Measurements from ENCODE around the gene SPSB2.

The SPSB2 gene

GRCh38 chr12:6837370-6838060 is 35.6 kb downstream of the SPSB2 start:
- TF ChIP-seq, protein P1, sequence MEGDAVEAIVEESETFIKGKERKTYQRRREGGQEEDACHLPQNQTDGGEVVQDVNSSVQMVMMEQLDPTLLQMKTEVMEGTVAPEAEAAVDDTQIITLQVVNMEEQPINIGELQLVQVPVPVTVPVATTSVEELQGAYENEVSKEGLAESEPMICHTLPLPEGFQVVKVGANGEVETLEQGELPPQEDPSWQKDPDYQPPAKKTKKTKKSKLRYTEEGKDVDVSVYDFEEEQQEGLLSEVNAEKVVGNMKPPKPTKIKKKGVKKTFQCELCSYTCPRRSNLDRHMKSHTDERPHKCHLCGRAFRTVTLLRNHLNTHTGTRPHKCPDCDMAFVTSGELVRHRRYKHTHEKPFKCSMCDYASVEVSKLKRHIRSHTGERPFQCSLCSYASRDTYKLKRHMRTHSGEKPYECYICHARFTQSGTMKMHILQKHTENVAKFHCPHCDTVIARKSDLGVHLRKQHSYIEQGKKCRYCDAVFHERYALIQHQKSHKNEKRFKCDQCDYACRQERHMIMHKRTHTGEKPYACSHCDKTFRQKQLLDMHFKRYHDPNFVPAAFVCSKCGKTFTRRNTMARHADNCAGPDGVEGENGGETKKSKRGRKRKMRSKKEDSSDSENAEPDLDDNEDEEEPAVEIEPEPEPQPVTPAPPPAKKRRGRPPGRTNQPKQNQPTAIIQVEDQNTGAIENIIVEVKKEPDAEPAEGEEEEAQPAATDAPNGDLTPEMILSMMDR (IDR thresholded peaks at IDR 0.05; ENCODE audit: poor library complexity, severe bottlenecking): no peak
- Histone ChIP-seq H3K27ac (ENCODE audit: poor library complexity, severe bottlenecking) (no peak overlapping the region), H3K9me3 (ENCODE audit: severe bottlenecking) (no peaks in the 10 kb centered on the region), H3K4me1 (ENCODE audit: insufficient read depth, poor library complexity, severe bottlenecking) (no peaks in the 10 kb centered on the region), H3K36me3 (ENCODE audit: low read depth) (peaks cover 56% of the 10 kb centered on the region), H3K4me3 (ENCODE audit: severe bottlenecking) (no peak overlapping the region), H3K27me3 (ENCODE audit: insufficient read depth, poor library complexity, severe bottlenecking) (no peaks in the 10 kb centered on the region)
- ATAC-seq (ENCODE audit: low read depth) (no peak), DNase-seq (ENCODE audit: low spot score) (no peak)

DNA sequence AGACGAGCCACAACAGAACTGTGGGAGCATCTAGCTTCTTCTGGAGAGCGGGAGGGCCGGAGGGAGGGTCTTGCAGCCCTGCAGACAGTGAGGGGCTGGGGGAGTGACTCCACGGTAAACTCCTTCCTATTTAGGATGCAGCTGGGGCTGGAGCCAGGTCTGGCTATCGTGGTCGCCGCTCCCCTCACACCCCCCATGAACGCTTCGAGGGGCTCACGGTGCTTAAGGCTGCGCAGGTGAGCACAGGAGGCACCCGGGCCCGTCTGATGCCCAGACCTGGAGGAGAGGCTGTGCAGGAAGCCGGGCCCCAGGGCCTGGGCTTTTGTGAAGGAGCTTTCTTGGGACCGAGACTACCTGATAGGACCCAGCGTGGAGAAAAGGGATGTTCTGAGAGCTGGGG is 36.3 kb downstream of the SPSB2 start:
- H3K9me3 ChIP-seq (ENCODE audit: severe bottlenecking): no peaks in the 10 kb centered on the region
- H3K27me3 ChIP-seq (ENCODE audit: insufficient read depth, poor library complexity, severe bottlenecking): no peaks in the 10 kb centered on the region
- H3K4me1 ChIP-seq (ENCODE audit: insufficient read depth, poor library complexity, severe bottlenecking): no peaks in the 10 kb centered on the region
- peaks cover 62% of the 10 kb centered on the region for H3K36me3 ChIP-seq (ENCODE audit: low read depth)
- ATAC-seq (ENCODE audit: low read depth): no peak
- TF ChIP-seq, protein P1 (IDR thresholded peaks at IDR 0.05; ENCODE audit: poor library complexity, severe bottlenecking): no peak
- no peak overlapping the region for H3K4me3 ChIP-seq (ENCODE audit: severe bottlenecking)
- H3K27ac ChIP-seq (ENCODE audit: poor library complexity, severe bottlenecking): no peak overlapping the region
- no peak for DNase-seq (ENCODE audit: low spot score)

DNA sequence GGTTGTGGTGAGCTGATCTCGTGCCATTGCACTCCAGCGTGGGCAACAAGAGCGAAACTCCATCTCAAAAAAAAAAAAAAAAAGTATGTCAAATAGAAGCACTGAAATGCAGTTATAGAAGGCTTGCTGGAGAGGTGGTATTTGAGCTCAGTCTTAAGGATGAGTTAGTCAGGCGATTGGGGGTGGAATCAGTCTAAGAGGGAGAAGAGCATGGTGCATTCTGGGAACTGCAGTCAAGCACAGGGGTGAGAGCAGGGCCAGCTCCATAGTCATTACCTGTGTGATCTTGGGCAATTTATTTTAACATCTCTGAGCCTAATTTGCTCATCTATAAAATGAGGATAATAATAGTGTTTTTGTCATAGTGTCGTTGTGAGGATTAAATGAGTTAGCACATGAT is 38.2 kb downstream of the SPSB2 start:
- DNase-seq (ENCODE audit: low spot score) (no peak), ATAC-seq (ENCODE audit: low read depth) (no peak)
- Histone ChIP-seq H3K36me3 (ENCODE audit: low read depth) (peaks cover 78% of the 10 kb centered on the region), H3K9me3 (ENCODE audit: severe bottlenecking) (no peaks in the 10 kb centered on the region), H3K4me1 (ENCODE audit: insufficient read depth, poor library complexity, severe bottlenecking) (no peaks in the 10 kb centered on the region), H3K4me3 (ENCODE audit: severe bottlenecking) (no peak overlapping the region), H3K27ac (ENCODE audit: poor library complexity, severe bottlenecking) (no peak overlapping the region), H3K27me3 (ENCODE audit: insufficient read depth, poor library complexity, severe bottlenecking) (no peaks in the 10 kb centered on the region)
- TF ChIP-seq, protein P1 (IDR thresholded peaks at IDR 0.05; ENCODE audit: poor library complexity, severe bottlenecking): no peak

DNA sequence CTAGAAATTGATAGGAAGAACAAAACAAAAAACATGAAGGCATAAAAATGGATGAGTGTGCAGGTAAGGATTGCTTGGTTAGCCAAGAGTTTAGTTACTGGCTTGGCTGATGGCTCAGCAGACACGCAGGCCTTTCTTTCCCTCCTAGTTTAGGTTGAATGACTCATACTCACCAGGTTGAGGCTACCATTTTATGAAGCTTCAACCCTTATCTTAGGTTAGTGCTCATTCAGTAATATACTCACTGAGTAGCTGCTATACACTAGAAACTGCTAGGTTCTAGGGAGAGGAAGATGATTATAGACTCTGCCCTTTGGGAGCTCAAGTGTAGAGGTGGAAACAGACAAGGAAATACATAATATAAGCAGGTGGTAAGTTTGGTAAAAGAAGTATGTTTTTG is 38.8 kb downstream of the SPSB2 start:
- DNase-seq (ENCODE audit: low spot score) (no peak), ATAC-seq (ENCODE audit: low read depth) (no peak)
- no peaks in the 10 kb centered on the region for H3K4me1 ChIP-seq (ENCODE audit: insufficient read depth, poor library complexity, severe bottlenecking)
- TF ChIP-seq, protein P1 (IDR thresholded peaks at IDR 0.05; ENCODE audit: poor library complexity, severe bottlenecking): no peak
- H3K9me3 ChIP-seq (ENCODE audit: severe bottlenecking): no peaks in the 10 kb centered on the region
- no peaks in the 10 kb centered on the region for H3K27me3 ChIP-seq (ENCODE audit: insufficient read depth, poor library complexity, severe bottlenecking)
- peaks cover 79% of the 10 kb centered on the region for H3K36me3 ChIP-seq (ENCODE audit: low read depth)
- no peak overlapping the region for H3K4me3 ChIP-seq (ENCODE audit: severe bottlenecking)
- no peak overlapping the region for H3K27ac ChIP-seq (ENCODE audit: poor library complexity, severe bottlenecking)

- Histone ChIP-seq H3K27me3 (ENCODE audit: insufficient read depth, poor library complexity, severe bottlenecking) (no peaks in the 10 kb centered on the region), H3K27ac (ENCODE audit: poor library complexity, severe bottlenecking) (no peak overlapping the region), H3K4me1 (ENCODE audit: insufficient read depth, poor library complexity, severe bottlenecking) (no peaks in the 10 kb centered on the region), H3K4me3 (ENCODE audit: severe bottlenecking) (no peak overlapping the region), H3K36me3 (ENCODE audit: low read depth) (peaks cover 72% of the 10 kb centered on the region), H3K9me3 (ENCODE audit: severe bottlenecking) (no peaks in the 10 kb centered on the region)
- DNase-seq (ENCODE audit: low spot score) (no peak), ATAC-seq (ENCODE audit: low read depth) (no peak)
- TF ChIP-seq, protein P1 (IDR thresholded peaks at IDR 0.05; ENCODE audit: poor library complexity, severe bottlenecking): no peak
Observed at GRCh38 chr12:6833189-6833890, 39.8 kb downstream of the SPSB2 start.

All from RWPE2 (cell line).